SK-N-SH (cell line): Measurements from ENCODE around the gene TMEM132D. TPM values are rescaled to one million over a fixed set of nuclear protein-coding genes. Genes with fewer than 3 reads are reported as not detected.

Source experiments
- CTCF ChIA-PET: fragments of 300-600, 350-600 bp; formaldehyde crosslinking; extraction: SDS; loops from one replicate; lab custom pipeline; 2021; lab: Yijun Ruan, JAX
- POLR2A ChIA-PET: fragments of 350-600 bp; sonication (Branson Sonifier 250); formaldehyde crosslinking; extraction: SDS; loops from one replicate; lab custom pipeline; 2020; ENCODE audit warnings: antibody characterized with exemption, inconsistent platforms; lab: Yijun Ruan, JAX
- DNase-seq: peaks from one replicate; pipeline ENCODE4 v3.0.0; 2012
- H2AFZ ChIP-seq: fragments of 200-600 bp; sonication (generic); 2 replicates; pipeline ENCODE4 v1.8.1; 2016; ENCODE audit warnings: antibody characterized with exemption, mild to moderate bottlenecking, low read depth
- H3F3A ChIP-seq: fragments of 200-600 bp; sonication (generic); replicated peaks from 2 replicates; pipeline ENCODE3; 2016; ENCODE audit warnings: antibody characterized with exemption, mild to moderate bottlenecking; ENCODE audit not compliant: insufficient read depth
- H3K27ac ChIP-seq, 2 experiments: fragments of 200-500 bp in 1 of 2; fragments of 200-600 bp in 1 of 2; sonication (Bioruptor generic) in 1 of 2; sonication (generic), shearing (Covaris generic) in 1 of 2; 2 replicates each; pipeline versions ENCODE4 v1.5.1 to v1.6.1; 2014 to 2016; ENCODE audit warnings: low read depth in 2 of 2, inconsistent platforms in 1 of 2, low read length in 1 of 2, mild to moderate bottlenecking in 1 of 2, mixed read lengths in 1 of 2
- H3K27me3 ChIP-seq: fragments of 200-600 bp; sonication (generic), shearing (Covaris generic); 2 replicates; pipeline ENCODE4 v1.6.1; 2016; ENCODE audit warnings: mixed run types; ENCODE audit not compliant: insufficient read depth
- H3K36me3 ChIP-seq, 2 experiments: fragments of 200-500 bp in 1 of 2; fragments of 200-600 bp in 1 of 2; sonication (Bioruptor generic) in 1 of 2; sonication (generic) in 1 of 2; replicated peaks in 1 of 2; 2 replicates each; pipeline versions ENCODE3 to v1.5.1; 2014 to 2016; ENCODE audit warnings: low read length in 1 of 2, mild to moderate bottlenecking in 1 of 2; ENCODE audit not compliant: insufficient read depth in 2 of 2, control insufficient read depth in 1 of 2
- H3K4me1 ChIP-seq, 2 experiments: fragments of 200-500 bp in 1 of 2; fragments of 200-600 bp in 1 of 2; sonication (Bioruptor generic) in 1 of 2; sonication (generic), shearing (Covaris generic) in 1 of 2; 2 replicates each; pipeline versions ENCODE4 v1.5.1 to v1.6.1; 2014 to 2016; ENCODE audit warnings: low read depth in 1 of 2, low read length in 1 of 2, mixed run types in 1 of 2; ENCODE audit not compliant: insufficient read depth in 2 of 2, control insufficient read depth in 1 of 2
- H3K4me2 ChIP-seq: fragments of 200-600 bp; sonication (generic), shearing (Covaris generic); 2 replicates; pipeline ENCODE4 v1.6.1; 2017; ENCODE audit warnings: mixed run types
- H3K4me3 ChIP-seq, 2 experiments: fragments of 200-500 bp in 1 of 2; fragments of 200-600 bp in 1 of 2; sonication (Bioruptor generic) in 1 of 2; sonication (generic), shearing (Covaris generic) in 1 of 2; 2 replicates each; pipeline versions ENCODE4 v1.5.1 to v1.8.1; 2014 to 2016; ENCODE audit warnings: low read depth in 2 of 2, inconsistent platforms in 1 of 2, low read length in 1 of 2, mild to moderate bottlenecking in 1 of 2, mixed read lengths in 1 of 2, moderate library complexity in 1 of 2
- H3K79me2 ChIP-seq: fragments of 200-600 bp; sonication (generic); 2 replicates; pipeline ENCODE4 v1.8.1; 2017; ENCODE audit warnings: mild to moderate bottlenecking; ENCODE audit not compliant: insufficient read depth
- H3K9ac ChIP-seq: fragments of 200-600 bp; sonication (generic); 2 replicates; pipeline ENCODE4 v1.6.1; 2017; ENCODE audit warnings: mixed run types
- H3K9me2 ChIP-seq: fragments of 200-600 bp; sonication (generic); 2 replicates; pipeline ENCODE4 v1.6.1; 2017; ENCODE audit warnings: mixed run types
- H3K9me3 ChIP-seq: fragments of 200-600 bp; sonication (generic); 2 replicates; pipeline ENCODE4 v1.6.1; 2017; ENCODE audit warnings: mixed run types, mild to moderate bottlenecking, moderate library complexity
- H4K20me1 ChIP-seq: fragments of 200-600 bp; sonication (generic); 2 replicates; pipeline ENCODE4 v1.6.1; 2017; ENCODE audit warnings: mild to moderate bottlenecking, mixed run types; ENCODE audit not compliant: insufficient read depth
- CHD2 ChIP-seq: fragments of 150-350 bp; IDR thresholded peaks from 2 replicates; pipeline ENCODE4 v1.6.1; 2018; ENCODE audit warnings: low read length; ENCODE audit not compliant: partially characterized antibody
- ELF1 ChIP-seq: IDR thresholded peaks from 2 replicates; pipeline ENCODE4 v1.4.0; 2012
- EP300 ChIP-seq, 2 experiments: IDR thresholded peaks; 2 replicates each; pipeline versions ENCODE4 v1.4.0 to v1.6.1; 2012; ENCODE audit warnings: borderline replicate concordance in 1 of 2, low read depth in 1 of 2, low read length in 1 of 2
- FOSL2 ChIP-seq: IDR thresholded peaks from 2 replicates; pipeline ENCODE4 v1.4.0; 2012; ENCODE audit warnings: low read depth, mild to moderate bottlenecking, moderate library complexity, borderline replicate concordance
- FOXJ3 ChIP-seq: sonication (generic); formaldehyde crosslinking; IDR thresholded peaks from 2 replicates; pipeline ENCODE4 v1.5.1; 2020; ENCODE audit warnings: mild to moderate bottlenecking, missing genetic modification reagents
- GATA2 ChIP-seq: sonication (generic); formaldehyde crosslinking; IDR thresholded peaks from 2 replicates; pipeline ENCODE4 v1.5.0; 2020; ENCODE audit warnings: mild to moderate bottlenecking, missing genetic modification reagents
- JUND ChIP-seq: IDR thresholded peaks from 2 replicates; pipeline ENCODE4 v1.4.0; 2012
- MEF2A ChIP-seq: IDR thresholded peaks from 2 replicates; pipeline ENCODE4 v1.4.0; 2012; ENCODE audit warnings: low read depth, borderline replicate concordance
- MXI1 ChIP-seq: IDR thresholded peaks from 2 replicates; pipeline ENCODE4 v1.6.1; 2012; ENCODE audit warnings: mild to moderate bottlenecking, low read depth, low read length, improper control_type of control experiment
- POLR2AphosphoS5 ChIP-seq: IDR thresholded peaks from 2 replicates; pipeline ENCODE4 v1.6.1; 2012; ENCODE audit warnings: low read depth, low read length
- RCOR1 ChIP-seq: fragments of 150-350 bp; IDR thresholded peaks from 2 replicates; pipeline ENCODE4 v1.6.1; 2017; ENCODE audit warnings: antibody characterized with exemption, low read length
- RFX5 ChIP-seq: IDR thresholded peaks from 2 replicates; pipeline ENCODE4 v1.6.1; 2012; ENCODE audit warnings: mild to moderate bottlenecking, improper control_type of control experiment, low read length
- RXRA ChIP-seq: IDR thresholded peaks from 2 replicates; pipeline ENCODE4 v1.4.0; 2012; ENCODE audit warnings: low read depth, mild to moderate bottlenecking, borderline replicate concordance
- SIN3A ChIP-seq: IDR thresholded peaks from 2 replicates; pipeline ENCODE4 v1.6.1; 2012; ENCODE audit warnings: low read depth, mild to moderate bottlenecking, low read length, moderate library complexity, borderline replicate concordance
- TCF12 ChIP-seq: IDR thresholded peaks from 2 replicates; pipeline ENCODE4 v1.4.0; 2012
- YY1 ChIP-seq: IDR thresholded peaks from 2 replicates; pipeline ENCODE4 v1.4.0; 2012; ENCODE audit warnings: low read depth, mild to moderate bottlenecking
- WGBS: methylation state at CpG from one replicate; pipeline ENCODE4 v1.1.6; 2017; ENCODE audit warnings: low lambda C conversion rate; 5-methylcytosine and 5-hydroxymethylcytosine counted together
- polyA plus RNA-seq, 3 experiments: library from polyadenylated mRNA; depleted of rRNA; stranded (reverse); fragments of >200 nt; gene quantifications; 2 replicates each; pipeline ENCODE4 v1.2.3, GENCODE V29; 2012
- TF ChIP-seq, protein P1 (sequence below): IDR thresholded peaks from 2 replicates; pipeline ENCODE4 v1.6.1; 2012; ENCODE audit warnings: mild to moderate bottlenecking, low read depth, low read length, moderate library complexity
- TF ChIP-seq, protein P2 (sequence below): fragments of 200-600 bp; sonication (generic); IDR thresholded peaks from 2 replicates; pipeline ENCODE4 v1.6.1; 2017; ENCODE audit warnings: antibody characterized with exemption, mild to moderate bottlenecking, moderate library complexity
- TF ChIP-seq, protein P3 (sequence below): fragments of 150-350 bp; IDR thresholded peaks from 2 replicates; pipeline ENCODE4 v1.6.1; 2016; ENCODE audit warnings: mild to moderate bottlenecking, low read depth, low read length
- TF ChIP-seq, protein P4 (sequence below): IDR thresholded peaks from 2 replicates; pipeline ENCODE4 v1.4.0; 2012; ENCODE audit warnings: low read depth

TMEM132D gene
- polyA plus RNA-seq, 1 of the 3 experiments (the other 2 are of a cell fraction) = not detected

DNA sequence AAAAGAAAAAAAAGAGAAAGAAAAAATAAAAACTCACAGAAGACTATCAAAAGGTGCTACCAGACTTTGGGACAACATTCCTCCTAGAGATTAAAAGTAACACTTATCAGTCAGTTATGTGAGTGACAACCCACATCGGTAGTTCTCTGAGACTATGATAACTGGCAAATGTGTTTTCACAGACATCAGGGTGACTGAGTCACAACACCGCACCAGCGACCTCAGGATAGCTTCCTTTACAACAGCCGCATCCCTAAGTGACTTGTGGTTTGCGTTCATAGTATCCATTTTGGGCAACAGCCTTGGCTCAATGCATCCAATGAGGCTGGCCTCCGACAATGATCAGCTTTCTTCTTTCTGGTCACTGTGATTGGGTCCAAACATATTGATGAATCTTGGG lies 359.1 kb downstream of the TMEM132D start:
- Histone ChIP-seq H3K4me3 (no peak overlapping the region), H3K9me2 (no peaks in the 10 kb centered on the region), H3K4me2 (no peak overlapping the region), H3K27me3 (no peaks in the 10 kb centered on the region), H3K27ac (no peak overlapping the region), H3K9ac (no peak overlapping the region), H3K4me1 (no peaks in the 10 kb centered on the region), H3K36me3 (no peaks in the 10 kb centered on the region), H3K79me2 (no peaks in the 10 kb centered on the region), H2AFZ (no peak overlapping the region), H4K20me1 (no peaks in the 10 kb centered on the region), H3F3A (no peaks in the 10 kb centered on the region), H3K9me3 (no peaks in the 10 kb centered on the region)
- DNase-seq = no peak
- ChIA-PET POLR2A (no interaction called here), CTCF (no interaction called here)
- WGBS = 39% methylated on average over 6 of the region's 6 CpGs
- no peak for TF ChIP-seq ELF1
- TF ChIP-seq, protein P1, sequence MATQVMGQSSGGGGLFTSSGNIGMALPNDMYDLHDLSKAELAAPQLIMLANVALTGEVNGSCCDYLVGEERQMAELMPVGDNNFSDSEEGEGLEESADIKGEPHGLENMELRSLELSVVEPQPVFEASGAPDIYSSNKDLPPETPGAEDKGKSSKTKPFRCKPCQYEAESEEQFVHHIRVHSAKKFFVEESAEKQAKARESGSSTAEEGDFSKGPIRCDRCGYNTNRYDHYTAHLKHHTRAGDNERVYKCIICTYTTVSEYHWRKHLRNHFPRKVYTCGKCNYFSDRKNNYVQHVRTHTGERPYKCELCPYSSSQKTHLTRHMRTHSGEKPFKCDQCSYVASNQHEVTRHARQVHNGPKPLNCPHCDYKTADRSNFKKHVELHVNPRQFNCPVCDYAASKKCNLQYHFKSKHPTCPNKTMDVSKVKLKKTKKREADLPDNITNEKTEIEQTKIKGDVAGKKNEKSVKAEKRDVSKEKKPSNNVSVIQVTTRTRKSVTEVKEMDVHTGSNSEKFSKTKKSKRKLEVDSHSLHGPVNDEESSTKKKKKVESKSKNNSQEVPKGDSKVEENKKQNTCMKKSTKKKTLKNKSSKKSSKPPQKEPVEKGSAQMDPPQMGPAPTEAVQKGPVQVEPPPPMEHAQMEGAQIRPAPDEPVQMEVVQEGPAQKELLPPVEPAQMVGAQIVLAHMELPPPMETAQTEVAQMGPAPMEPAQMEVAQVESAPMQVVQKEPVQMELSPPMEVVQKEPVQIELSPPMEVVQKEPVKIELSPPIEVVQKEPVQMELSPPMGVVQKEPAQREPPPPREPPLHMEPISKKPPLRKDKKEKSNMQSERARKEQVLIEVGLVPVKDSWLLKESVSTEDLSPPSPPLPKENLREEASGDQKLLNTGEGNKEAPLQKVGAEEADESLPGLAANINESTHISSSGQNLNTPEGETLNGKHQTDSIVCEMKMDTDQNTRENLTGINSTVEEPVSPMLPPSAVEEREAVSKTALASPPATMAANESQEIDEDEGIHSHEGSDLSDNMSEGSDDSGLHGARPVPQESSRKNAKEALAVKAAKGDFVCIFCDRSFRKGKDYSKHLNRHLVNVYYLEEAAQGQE = no peak
- no peak for TF ChIP-seq JUND
- no peak for TF ChIP-seq RXRA
- TF ChIP-seq YY1 = no peak
- no peak for TF ChIP-seq GATA2 (CRISPR knock-in tag)
- no peak for TF ChIP-seq EP300 (IDR thresholded peaks at IDR 0.05; ENCODE audit: borderline replicate concordance in 1 of 2, low read depth in 1 of 2, low read length in 1 of 2)
- no peak for TF ChIP-seq FOXJ3 (CRISPR knock-in tag)
- no peak for TF ChIP-seq POLR2AphosphoS5
- no peak for TF ChIP-seq TCF12
- no peak for TF ChIP-seq MXI1
- TF ChIP-seq FOSL2 = no peak
- TF ChIP-seq CHD2 = no peak
- TF ChIP-seq, protein P2, sequence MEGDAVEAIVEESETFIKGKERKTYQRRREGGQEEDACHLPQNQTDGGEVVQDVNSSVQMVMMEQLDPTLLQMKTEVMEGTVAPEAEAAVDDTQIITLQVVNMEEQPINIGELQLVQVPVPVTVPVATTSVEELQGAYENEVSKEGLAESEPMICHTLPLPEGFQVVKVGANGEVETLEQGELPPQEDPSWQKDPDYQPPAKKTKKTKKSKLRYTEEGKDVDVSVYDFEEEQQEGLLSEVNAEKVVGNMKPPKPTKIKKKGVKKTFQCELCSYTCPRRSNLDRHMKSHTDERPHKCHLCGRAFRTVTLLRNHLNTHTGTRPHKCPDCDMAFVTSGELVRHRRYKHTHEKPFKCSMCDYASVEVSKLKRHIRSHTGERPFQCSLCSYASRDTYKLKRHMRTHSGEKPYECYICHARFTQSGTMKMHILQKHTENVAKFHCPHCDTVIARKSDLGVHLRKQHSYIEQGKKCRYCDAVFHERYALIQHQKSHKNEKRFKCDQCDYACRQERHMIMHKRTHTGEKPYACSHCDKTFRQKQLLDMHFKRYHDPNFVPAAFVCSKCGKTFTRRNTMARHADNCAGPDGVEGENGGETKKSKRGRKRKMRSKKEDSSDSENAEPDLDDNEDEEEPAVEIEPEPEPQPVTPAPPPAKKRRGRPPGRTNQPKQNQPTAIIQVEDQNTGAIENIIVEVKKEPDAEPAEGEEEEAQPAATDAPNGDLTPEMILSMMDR = no peak
- TF ChIP-seq, protein P3, sequence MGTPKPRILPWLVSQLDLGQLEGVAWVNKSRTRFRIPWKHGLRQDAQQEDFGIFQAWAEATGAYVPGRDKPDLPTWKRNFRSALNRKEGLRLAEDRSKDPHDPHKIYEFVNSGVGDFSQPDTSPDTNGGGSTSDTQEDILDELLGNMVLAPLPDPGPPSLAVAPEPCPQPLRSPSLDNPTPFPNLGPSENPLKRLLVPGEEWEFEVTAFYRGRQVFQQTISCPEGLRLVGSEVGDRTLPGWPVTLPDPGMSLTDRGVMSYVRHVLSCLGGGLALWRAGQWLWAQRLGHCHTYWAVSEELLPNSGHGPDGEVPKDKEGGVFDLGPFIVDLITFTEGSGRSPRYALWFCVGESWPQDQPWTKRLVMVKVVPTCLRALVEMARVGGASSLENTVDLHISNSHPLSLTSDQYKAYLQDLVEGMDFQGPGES = no peak
- TF ChIP-seq MEF2A = no peak
- TF ChIP-seq, protein P4, sequence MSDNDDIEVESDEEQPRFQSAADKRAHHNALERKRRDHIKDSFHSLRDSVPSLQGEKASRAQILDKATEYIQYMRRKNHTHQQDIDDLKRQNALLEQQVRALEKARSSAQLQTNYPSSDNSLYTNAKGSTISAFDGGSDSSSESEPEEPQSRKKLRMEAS = no peak
- TF ChIP-seq SIN3A = no peak
- no peak for TF ChIP-seq RCOR1
- TF ChIP-seq RFX5 = no peak
